GM23338 (cell line): ENCODE data around the gene ARSB.

Experiments used
- CREB1 ChIP-seq: fragments of 250-450 bp; sonication (Bioruptor Pico); IDR thresholded peaks from 2 replicates; pipeline ENCODE4 v1.5.0; 2020; ENCODE audit warnings: low read depth, mild to moderate bottlenecking, moderate library complexity
- EZH2 ChIP-seq: fragments of 200-600 bp; sonication (generic); IDR thresholded peaks from one replicate; pipeline ENCODE4 v1.8.0; 2017; ENCODE audit warnings: antibody characterized with exemption, mild to moderate bottlenecking, low read depth; ENCODE audit not compliant: unreplicated experiment
- EZH2phosphoT487 ChIP-seq: fragments of 200-600 bp; sonication (generic); IDR thresholded peaks from one replicate; pipeline ENCODE4 v1.8.1; 2018; ENCODE audit warnings: antibody characterized with exemption; ENCODE audit not compliant: unreplicated experiment
- JUNB ChIP-seq: IDR thresholded peaks from one replicate; pipeline ENCODE4 v1.6.1; 2016; ENCODE audit warnings: antibody characterized with exemption; ENCODE audit not compliant: unreplicated experiment
- NANOG ChIP-seq: IDR thresholded peaks from 2 replicates; pipeline ENCODE4 v1.6.1; 2016; ENCODE audit warnings: antibody characterized with exemption, borderline replicate concordance
- POLR2AphosphoS5 ChIP-seq: IDR thresholded peaks from 2 replicates; pipeline ENCODE4 v1.6.1; 2016; ENCODE audit warnings: antibody characterized with exemption, low read depth
- STAT1 ChIP-seq: IDR thresholded peaks from one replicate; pipeline ENCODE4 v1.6.1; 2016; ENCODE audit warnings: antibody characterized with exemption; ENCODE audit not compliant: unreplicated experiment
- ZNF114 ChIP-seq: fragments of 250-450 bp; sonication (Bioruptor Pico); IDR thresholded peaks from 2 replicates; pipeline ENCODE4 v1.5.0; 2020; ENCODE audit warnings: mild to moderate bottlenecking, moderate library complexity
- ZNF331 ChIP-seq: fragments of 250-450 bp; sonication (Bioruptor Pico); IDR thresholded peaks from 2 replicates; pipeline ENCODE4 v1.5.0; 2020; ENCODE audit warnings: low read depth, mild to moderate bottlenecking, moderate library complexity
- TF ChIP-seq, protein P1 (sequence below), 2 experiments: fragments of 200-600 bp in 1 of 2; sonication (generic) in 1 of 2; conservative IDR thresholded peaks; 2 replicates each; pipeline versions ENCODE4 v1.5.1 to v1.6.1; 2016 to 2017; ENCODE audit warnings: antibody characterized with exemption in 2 of 2, low read depth in 2 of 2, mild to moderate bottlenecking in 2 of 2, moderate library complexity in 1 of 2
- TF ChIP-seq, protein P2 (sequence below): IDR thresholded peaks from one replicate; pipeline ENCODE4 v1.6.1; 2018; ENCODE audit warnings: antibody characterized with exemption; ENCODE audit not compliant: unreplicated experiment
- TF ChIP-seq, protein P3 (sequence below): IDR thresholded peaks from 2 replicates; pipeline ENCODE4 v1.6.1; 2016; ENCODE audit warnings: antibody characterized with exemption

DNA sequence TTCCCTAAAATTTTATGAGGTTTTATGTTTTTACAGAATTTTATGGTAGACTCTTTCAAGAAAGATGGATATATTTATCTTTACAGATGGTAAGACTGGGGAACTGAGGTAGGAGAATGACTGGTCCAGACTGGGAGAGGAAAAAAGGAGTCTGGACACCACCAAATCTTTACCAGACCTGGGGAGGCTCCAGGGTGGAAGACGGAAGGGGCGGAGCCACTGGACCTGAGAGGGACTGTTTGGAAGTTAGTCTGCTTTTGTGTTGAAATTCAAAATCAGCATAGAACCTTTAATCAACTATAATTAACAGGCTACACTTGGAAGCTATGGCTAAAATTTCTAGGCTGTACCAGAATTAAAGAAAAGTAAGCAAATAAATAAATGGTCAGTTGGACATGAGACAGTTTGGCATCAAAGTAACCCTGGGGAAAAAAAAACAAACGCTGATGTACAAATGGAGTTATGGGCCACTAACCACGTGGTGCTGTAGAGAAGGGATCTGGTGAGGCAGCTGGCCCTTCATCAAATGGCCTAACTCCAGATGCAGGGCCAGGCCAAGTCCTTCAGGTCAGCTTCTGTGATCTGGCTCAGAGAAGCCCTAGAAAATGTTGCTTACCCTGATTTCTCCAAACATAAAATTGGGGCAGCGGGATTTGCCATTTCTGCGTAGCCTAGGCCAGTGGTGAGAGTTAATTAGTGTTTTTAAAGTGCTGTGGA lies 155.1 kb downstream of the ARSB start:
- TF ChIP-seq, protein P1, sequence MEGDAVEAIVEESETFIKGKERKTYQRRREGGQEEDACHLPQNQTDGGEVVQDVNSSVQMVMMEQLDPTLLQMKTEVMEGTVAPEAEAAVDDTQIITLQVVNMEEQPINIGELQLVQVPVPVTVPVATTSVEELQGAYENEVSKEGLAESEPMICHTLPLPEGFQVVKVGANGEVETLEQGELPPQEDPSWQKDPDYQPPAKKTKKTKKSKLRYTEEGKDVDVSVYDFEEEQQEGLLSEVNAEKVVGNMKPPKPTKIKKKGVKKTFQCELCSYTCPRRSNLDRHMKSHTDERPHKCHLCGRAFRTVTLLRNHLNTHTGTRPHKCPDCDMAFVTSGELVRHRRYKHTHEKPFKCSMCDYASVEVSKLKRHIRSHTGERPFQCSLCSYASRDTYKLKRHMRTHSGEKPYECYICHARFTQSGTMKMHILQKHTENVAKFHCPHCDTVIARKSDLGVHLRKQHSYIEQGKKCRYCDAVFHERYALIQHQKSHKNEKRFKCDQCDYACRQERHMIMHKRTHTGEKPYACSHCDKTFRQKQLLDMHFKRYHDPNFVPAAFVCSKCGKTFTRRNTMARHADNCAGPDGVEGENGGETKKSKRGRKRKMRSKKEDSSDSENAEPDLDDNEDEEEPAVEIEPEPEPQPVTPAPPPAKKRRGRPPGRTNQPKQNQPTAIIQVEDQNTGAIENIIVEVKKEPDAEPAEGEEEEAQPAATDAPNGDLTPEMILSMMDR (conservative IDR thresholded peaks at IDR 0.05; ENCODE audit: low read depth in 2 of 2) = no peak
- TF ChIP-seq EZH2phosphoT487 (no peak), EZH2 (no peak), CREB1 (CRISPR knock-in tag) (no peak), POLR2AphosphoS5 (no peak), NANOG (no peak), ZNF331 (no peak), ZNF114 (CRISPR knock-in tag) (no peak), JUNB (no peak), STAT1 (no peak)
- TF ChIP-seq, protein P2, sequence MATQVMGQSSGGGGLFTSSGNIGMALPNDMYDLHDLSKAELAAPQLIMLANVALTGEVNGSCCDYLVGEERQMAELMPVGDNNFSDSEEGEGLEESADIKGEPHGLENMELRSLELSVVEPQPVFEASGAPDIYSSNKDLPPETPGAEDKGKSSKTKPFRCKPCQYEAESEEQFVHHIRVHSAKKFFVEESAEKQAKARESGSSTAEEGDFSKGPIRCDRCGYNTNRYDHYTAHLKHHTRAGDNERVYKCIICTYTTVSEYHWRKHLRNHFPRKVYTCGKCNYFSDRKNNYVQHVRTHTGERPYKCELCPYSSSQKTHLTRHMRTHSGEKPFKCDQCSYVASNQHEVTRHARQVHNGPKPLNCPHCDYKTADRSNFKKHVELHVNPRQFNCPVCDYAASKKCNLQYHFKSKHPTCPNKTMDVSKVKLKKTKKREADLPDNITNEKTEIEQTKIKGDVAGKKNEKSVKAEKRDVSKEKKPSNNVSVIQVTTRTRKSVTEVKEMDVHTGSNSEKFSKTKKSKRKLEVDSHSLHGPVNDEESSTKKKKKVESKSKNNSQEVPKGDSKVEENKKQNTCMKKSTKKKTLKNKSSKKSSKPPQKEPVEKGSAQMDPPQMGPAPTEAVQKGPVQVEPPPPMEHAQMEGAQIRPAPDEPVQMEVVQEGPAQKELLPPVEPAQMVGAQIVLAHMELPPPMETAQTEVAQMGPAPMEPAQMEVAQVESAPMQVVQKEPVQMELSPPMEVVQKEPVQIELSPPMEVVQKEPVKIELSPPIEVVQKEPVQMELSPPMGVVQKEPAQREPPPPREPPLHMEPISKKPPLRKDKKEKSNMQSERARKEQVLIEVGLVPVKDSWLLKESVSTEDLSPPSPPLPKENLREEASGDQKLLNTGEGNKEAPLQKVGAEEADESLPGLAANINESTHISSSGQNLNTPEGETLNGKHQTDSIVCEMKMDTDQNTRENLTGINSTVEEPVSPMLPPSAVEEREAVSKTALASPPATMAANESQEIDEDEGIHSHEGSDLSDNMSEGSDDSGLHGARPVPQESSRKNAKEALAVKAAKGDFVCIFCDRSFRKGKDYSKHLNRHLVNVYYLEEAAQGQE = no peak
- TF ChIP-seq, protein P3, sequence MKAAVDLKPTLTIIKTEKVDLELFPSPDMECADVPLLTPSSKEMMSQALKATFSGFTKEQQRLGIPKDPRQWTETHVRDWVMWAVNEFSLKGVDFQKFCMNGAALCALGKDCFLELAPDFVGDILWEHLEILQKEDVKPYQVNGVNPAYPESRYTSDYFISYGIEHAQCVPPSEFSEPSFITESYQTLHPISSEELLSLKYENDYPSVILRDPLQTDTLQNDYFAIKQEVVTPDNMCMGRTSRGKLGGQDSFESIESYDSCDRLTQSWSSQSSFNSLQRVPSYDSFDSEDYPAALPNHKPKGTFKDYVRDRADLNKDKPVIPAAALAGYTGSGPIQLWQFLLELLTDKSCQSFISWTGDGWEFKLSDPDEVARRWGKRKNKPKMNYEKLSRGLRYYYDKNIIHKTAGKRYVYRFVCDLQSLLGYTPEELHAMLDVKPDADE = no peak
